Skeletal muscle satellite cell (primary cell): ENCODE data around the gene RIMBP2.

Experiments
- H3K27me3 ChIP-seq: 2 replicates; pipeline ENCODE4 v1.7.0; 2013; ENCODE audit warnings: low read length; ENCODE audit not compliant: control insufficient read depth, insufficient read depth
- H3K36me3 ChIP-seq: 2 replicates; pipeline ENCODE4 v1.7.0; 2013; ENCODE audit warnings: mild to moderate bottlenecking, control low read depth, low read length; ENCODE audit not compliant: insufficient read depth
- H3K4me1 ChIP-seq: 2 replicates; pipeline ENCODE4 v1.7.0; 2013; ENCODE audit warnings: low read length; ENCODE audit not compliant: control insufficient read depth, insufficient read depth
- H3K4me2 ChIP-seq: 2 replicates; pipeline ENCODE4 v1.7.0; 2013; ENCODE audit warnings: mild to moderate bottlenecking, low read length
- H3K4me3 ChIP-seq: 2 replicates; pipeline ENCODE4 v1.7.0; 2013; ENCODE audit warnings: low read length
- H3K9ac ChIP-seq: 2 replicates; pipeline ENCODE4 v1.7.0; 2013; ENCODE audit warnings: mild to moderate bottlenecking, low read depth, low read length, moderate library complexity
- H3K9me3 ChIP-seq: replicated peaks from 2 replicates; pipeline ENCODE4 v1.7.0; 2013; ENCODE audit warnings: mild to moderate bottlenecking, control low read depth, low read length

The RIMBP2 gene

DNA sequence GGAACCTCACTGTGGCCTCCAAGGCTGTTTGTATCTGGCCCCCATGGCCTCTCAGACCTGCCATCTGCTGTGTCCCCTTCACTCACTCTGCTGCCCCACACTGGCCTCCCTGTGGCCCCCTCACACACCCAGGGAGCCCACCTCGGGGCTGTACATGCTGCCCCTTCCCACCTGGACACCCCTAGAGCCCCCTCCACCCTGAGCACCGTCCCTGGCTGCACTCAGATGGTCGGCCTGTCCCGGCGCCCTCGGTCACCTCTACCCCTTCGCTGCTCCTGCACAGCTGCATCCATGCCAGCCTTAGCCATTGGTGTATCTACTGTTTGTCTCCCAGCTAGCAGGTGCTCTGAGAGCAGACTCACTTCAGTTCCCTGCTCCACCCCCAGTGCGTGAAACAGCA lies 144.4 kb downstream of the RIMBP2 start:
- H3K9ac ChIP-seq: no peak overlapping the region
- H3K27me3 ChIP-seq: no peaks in the 10 kb centered on the region
- no peak overlapping the region for H3K4me2 ChIP-seq
- peaks cover 20% of the 10 kb centered on the region for H3K9me3 ChIP-seq
- H3K4me1 ChIP-seq: no peaks in the 10 kb centered on the region
- no peak overlapping the region for H3K4me3 ChIP-seq
- no peaks in the 10 kb centered on the region for H3K36me3 ChIP-seq

DNA sequence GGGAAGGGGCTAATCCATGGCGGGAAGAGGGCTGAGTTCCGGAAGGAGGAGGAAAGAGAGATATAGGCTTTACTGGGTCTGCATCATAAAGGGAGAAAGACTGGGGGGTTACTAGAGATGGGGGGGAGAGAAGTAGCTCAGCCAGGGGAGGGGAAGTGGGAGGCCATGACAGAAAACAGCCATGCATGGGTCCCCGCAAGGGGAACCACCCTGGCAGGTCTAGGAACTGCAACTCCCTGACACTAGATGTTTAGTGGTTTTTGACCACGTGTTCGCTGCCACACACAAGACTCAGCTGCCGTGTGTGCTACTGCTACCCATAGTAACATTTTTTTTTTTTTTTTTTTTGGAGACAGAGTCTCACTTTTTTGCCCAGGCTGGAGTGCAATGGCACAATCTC lies 145.0 kb downstream of the RIMBP2 start:
- H3K4me3 ChIP-seq: no peak overlapping the region
- H3K9me3 ChIP-seq: peaks cover 20% of the 10 kb centered on the region
- no peak overlapping the region for H3K4me2 ChIP-seq
- no peaks in the 10 kb centered on the region for H3K36me3 ChIP-seq
- no peaks in the 10 kb centered on the region for H3K27me3 ChIP-seq
- H3K9ac ChIP-seq: no peak overlapping the region
- H3K4me1 ChIP-seq: no peaks in the 10 kb centered on the region

DNA sequence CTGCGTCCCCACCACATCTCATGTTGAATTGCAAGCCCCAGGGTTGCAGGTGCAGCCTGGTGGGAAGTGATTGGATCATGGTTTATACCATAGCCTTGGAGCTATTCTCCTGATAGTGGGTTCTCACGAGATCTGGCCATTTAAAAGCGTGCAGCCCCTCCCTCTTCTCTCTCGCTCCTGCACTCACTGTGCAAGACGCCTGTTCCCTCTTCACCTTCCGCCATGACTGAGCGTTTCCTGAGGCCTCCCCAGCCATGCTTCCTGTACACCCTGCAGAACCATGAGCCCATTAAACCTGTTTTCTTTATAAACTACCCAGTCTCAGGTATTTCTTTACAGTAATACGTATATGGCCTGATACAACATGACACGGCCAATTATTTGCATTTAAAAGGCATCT lies 146.6 kb downstream of the RIMBP2 start:
- no peaks in the 10 kb centered on the region for H3K27me3 ChIP-seq
- H3K4me3 ChIP-seq: no peak overlapping the region
- no peaks in the 10 kb centered on the region for H3K4me1 ChIP-seq
- H3K9me3 ChIP-seq: peaks cover 19% of the 10 kb centered on the region
- H3K9ac ChIP-seq: no peak overlapping the region
- no peaks in the 10 kb centered on the region for H3K36me3 ChIP-seq
- H3K4me2 ChIP-seq: no peak overlapping the region

DNA sequence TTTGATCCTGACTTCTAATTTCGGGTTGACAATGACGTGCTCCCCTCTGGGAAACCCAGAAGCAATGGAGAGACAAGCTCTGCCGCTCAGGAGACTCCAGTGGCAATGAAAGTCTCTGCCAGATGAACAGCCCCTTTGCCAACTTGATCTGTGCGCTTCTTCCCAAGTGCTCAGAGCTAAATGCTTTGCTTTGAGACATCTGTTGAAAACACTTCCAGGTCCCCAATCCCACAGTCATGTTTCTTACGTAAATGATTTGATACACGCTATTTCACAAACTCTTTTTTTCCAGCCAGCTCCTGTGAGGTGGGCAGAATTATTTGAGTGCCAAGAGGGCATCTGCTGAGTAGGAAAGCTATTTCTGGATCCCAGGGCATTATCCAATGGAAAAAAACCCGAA lies 147.6 kb downstream of the RIMBP2 start:
- Histone ChIP-seq H3K4me2 (no peak overlapping the region), H3K9me3 (peaks cover 21% of the 10 kb centered on the region), H3K27me3 (no peaks in the 10 kb centered on the region), H3K4me3 (no peak overlapping the region), H3K36me3 (no peaks in the 10 kb centered on the region), H3K4me1 (no peaks in the 10 kb centered on the region), H3K9ac (no peak overlapping the region)

DNA sequence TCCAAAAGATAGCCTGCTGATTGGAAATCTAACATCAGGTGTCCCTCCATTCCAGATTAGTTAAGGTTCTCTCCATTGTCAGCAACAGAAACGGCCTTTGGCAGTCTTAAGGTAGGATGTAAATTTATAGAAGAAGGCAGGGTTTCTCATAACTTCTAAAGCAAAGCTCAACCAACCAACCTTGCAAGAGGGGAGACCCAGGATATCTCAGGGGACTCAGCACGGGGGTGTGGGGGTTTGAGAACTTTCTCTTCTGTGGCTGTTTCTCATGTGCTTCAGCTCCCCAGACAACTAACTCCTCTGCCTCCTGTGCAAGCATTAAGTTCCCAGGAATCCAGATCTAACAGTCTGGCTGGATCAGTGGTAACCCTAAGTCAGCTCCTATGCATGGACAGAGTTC lies 148.1 kb downstream of the RIMBP2 start:
- Histone ChIP-seq H3K27me3 (no peaks in the 10 kb centered on the region), H3K9me3 (peaks cover 21% of the 10 kb centered on the region), H3K9ac (no peak overlapping the region), H3K4me2 (no peak overlapping the region), H3K4me3 (no peak overlapping the region), H3K4me1 (no peaks in the 10 kb centered on the region), H3K36me3 (no peaks in the 10 kb centered on the region)

DNA sequence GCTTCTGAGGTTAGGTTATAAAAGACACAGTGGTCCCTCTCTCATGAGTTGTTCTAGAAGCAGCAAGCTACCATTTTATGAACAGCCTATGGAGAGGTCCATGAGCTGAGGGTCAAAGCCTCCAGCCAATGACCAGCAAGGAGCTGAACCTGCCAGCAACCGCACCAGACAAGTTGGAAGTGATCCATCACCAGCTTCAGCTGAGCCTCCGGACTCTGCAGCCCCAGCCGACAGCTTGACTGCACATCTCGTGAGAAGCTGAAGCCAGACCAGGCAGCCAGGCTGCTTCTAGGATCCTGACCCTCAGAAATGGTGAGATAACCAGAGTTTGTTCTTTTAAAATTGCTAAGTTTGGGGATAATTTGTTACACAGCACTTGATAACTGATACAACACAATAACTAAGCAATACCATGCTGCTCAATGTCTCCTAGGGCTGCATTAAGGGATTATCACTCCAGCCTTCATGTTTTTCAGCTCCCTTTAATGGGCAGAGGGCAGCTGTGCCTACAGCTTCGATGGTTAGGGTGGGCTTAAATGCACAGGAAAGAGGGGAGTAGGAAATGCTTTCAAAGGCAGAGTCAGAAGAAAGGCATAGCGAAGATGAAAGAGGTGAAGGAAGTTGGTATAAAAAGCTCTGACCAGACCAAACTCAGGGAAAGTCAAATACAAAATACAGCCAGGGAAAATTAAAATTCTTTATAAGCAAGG lies 149.5 kb downstream of the RIMBP2 start:
- H3K4me1 ChIP-seq: no peaks in the 10 kb centered on the region
- H3K4me2 ChIP-seq: no peak overlapping the region
- H3K27me3 ChIP-seq: no peaks in the 10 kb centered on the region
- no peak overlapping the region for H3K9ac ChIP-seq
- no peak overlapping the region for H3K4me3 ChIP-seq
- H3K36me3 ChIP-seq: no peaks in the 10 kb centered on the region
- peaks cover 15% of the 10 kb centered on the region for H3K9me3 ChIP-seq

DNA sequence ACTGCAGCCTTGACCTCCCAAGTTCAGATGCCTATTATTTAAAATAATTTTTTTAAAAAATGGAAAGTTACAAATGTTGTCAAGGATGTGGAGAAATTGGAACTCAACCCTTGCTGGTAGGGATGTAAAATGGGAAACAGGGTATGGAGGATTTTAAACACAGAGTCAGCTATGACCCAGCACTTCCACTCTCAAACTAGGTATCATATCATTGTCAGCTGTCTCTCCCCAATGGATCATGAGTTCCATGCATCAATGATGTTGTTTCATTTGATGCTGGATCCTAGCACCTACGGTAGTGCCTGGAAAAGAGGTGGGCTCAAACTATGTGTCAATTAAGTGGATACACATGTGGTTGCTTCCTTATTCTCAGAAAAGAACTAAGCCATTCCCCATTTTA lies 150.9 kb downstream of the RIMBP2 start:
- H3K4me2 ChIP-seq: no peak overlapping the region
- no peak overlapping the region for H3K4me3 ChIP-seq
- H3K9ac ChIP-seq: no peak overlapping the region
- H3K9me3 ChIP-seq: peaks cover 18% of the 10 kb centered on the region
- no peaks in the 10 kb centered on the region for H3K4me1 ChIP-seq
- H3K36me3 ChIP-seq: no peaks in the 10 kb centered on the region
- no peaks in the 10 kb centered on the region for H3K27me3 ChIP-seq

DNA sequence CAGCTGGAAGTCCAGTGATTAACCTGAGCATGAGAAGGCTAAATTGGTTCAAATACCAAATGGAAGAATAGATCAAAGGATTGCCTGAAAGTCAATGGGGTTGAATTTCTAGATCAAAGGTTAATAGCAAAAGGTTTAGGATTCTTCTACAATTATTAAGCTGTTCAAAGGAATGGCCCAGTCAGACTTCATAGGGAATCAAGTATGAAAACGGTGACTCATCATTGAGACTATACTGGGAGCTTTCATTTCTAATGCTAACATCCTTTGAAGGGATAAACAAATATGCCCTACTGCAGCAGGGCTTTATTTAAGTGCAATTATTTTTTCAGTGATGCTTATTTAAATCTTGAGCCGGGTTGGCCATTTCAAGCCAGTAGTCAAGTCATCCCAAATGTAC lies 152.8 kb downstream of the RIMBP2 start:
- Histone ChIP-seq H3K36me3 (no peaks in the 10 kb centered on the region), H3K9ac (no peak overlapping the region), H3K4me2 (no peak overlapping the region), H3K9me3 (peaks cover 21% of the 10 kb centered on the region), H3K4me3 (no peak overlapping the region), H3K27me3 (no peaks in the 10 kb centered on the region), H3K4me1 (no peaks in the 10 kb centered on the region)

DNA sequence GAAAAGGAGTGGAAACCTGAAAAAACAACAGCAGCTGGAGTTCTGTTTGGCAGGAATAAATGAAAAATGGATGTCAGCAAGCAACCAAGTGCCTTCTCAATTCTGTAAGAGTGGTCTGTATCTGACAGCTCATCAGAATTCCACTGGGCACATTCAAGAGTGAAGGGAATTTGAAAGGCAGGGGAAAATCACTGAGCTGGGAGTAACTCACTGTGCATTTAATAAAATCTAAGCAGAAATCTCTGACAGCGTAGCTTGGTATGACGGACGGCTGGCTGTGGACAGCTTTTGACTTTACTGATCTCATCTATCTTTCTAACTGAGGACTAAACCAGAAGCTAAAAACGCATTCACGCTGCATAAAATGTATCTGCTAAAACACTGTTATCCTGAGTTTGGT lies 153.4 kb downstream of the RIMBP2 start:
- H3K27me3 ChIP-seq: no peaks in the 10 kb centered on the region
- H3K36me3 ChIP-seq: no peaks in the 10 kb centered on the region
- H3K4me3 ChIP-seq: no peak overlapping the region
- H3K9ac ChIP-seq: no peak overlapping the region
- H3K4me1 ChIP-seq: no peaks in the 10 kb centered on the region
- H3K4me2 ChIP-seq: no peak overlapping the region
- H3K9me3 ChIP-seq: peaks cover 19% of the 10 kb centered on the region

DNA sequence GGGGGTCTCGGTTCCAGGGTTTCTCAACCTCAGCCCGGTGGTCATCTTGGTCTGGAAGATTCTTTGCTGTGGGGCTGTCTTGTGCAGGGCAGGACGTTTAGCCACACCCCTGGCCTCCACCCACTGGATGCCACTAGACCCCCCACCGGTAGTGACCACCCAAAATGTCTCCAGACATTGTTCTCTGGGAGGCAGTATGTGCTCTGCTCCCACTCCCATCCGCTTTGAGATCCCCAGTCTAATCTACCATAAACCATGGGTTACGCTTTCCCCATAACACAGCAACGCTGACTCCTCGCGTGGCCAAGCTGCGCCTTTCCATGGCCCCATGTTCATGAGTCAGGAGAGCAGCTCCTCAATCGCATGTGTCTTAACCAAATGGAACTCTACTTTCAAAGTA lies 155.8 kb downstream of the RIMBP2 start:
- no peaks in the 10 kb centered on the region for H3K27me3 ChIP-seq
- H3K36me3 ChIP-seq: no peaks in the 10 kb centered on the region
- H3K4me1 ChIP-seq: no peaks in the 10 kb centered on the region
- no peak overlapping the region for H3K4me2 ChIP-seq
- no peak overlapping the region for H3K9ac ChIP-seq
- peaks cover 21% of the 10 kb centered on the region for H3K9me3 ChIP-seq
- no peak overlapping the region for H3K4me3 ChIP-seq

DNA sequence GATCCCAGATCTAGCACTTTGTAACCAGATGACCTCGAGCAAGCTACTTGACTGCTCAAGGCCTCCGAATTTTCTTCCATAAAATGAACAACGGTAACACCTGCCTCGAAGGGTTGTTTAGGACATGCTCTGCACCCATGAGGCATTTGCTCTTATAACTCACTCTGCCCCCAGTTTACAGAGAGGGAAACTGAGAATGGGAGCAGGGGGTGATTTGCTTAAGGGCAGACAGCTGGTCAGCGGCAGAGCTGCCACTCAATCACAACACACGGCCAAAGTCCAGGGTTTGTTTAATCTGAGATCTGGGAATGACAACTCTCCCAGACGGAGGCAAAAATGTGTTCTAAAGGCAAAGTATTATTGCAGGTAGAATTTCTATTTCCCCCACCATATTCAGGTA lies 156.3 kb downstream of the RIMBP2 start:
- peaks cover 21% of the 10 kb centered on the region for H3K9me3 ChIP-seq
- no peak overlapping the region for H3K4me3 ChIP-seq
- H3K9ac ChIP-seq: no peak overlapping the region
- no peaks in the 10 kb centered on the region for H3K27me3 ChIP-seq
- H3K4me2 ChIP-seq: no peak overlapping the region
- no peaks in the 10 kb centered on the region for H3K4me1 ChIP-seq
- no peaks in the 10 kb centered on the region for H3K36me3 ChIP-seq

DNA sequence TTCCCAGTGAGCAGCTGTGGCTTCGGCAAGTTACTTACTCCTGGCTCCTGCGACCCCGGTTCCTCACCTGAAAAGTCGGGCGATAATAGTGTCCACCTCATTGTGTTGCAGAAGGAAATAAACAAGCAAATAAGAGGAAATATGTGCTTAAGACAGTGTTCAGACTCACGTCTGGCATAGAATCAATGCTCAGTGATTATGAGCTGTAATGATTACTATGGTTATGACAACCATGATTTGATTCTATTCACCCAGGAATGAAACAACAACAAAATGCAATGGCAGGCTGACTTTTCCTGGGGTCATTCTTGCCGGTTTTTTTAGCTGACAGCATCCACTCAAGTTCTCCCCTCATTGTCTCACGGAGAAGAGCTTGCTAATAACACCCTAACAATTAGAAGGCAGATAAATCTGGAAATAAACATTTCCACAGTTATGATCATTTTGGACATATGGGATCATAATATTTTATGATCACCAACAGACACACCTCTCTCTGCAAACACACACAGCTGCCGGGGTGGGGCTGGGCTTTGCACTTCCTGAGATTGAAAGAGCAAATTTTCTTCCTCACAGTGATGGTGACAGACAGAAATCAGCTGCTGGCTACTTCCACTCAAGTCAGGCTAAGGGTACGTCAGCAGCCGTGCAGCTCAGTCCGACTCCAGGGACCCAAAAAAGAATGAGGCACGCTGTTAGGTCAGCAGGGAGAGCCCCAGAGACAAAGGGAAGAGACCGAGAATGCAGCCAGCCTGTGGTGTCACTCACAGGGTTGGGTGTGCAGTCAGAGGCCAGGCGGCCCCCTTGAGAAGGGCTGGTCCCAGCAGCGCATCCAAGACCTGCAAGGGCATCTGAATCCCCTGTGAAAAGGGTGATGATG lies 158.0 kb downstream of the RIMBP2 start:
- Histone ChIP-seq H3K9ac (no peak overlapping the region), H3K4me1 (no peaks in the 10 kb centered on the region), H3K36me3 (no peaks in the 10 kb centered on the region), H3K4me2 (no peak overlapping the region), H3K4me3 (no peak overlapping the region), H3K9me3 (peaks cover 16% of the 10 kb centered on the region), H3K27me3 (no peaks in the 10 kb centered on the region)
